GM10266 (cell line): Measurements from ENCODE around the gene DTX1.

Experiments used
- DNase-seq: peaks from one replicate; pipeline ENCODE4 v3.0.0; 2012; ENCODE audit errors: extremely low spot score
- TF ChIP-seq, protein P1 (sequence below): IDR thresholded peaks from 2 replicates; pipeline ENCODE4 v1.5.1; 2012; ENCODE audit warnings: mild to moderate bottlenecking, low read depth; ENCODE audit not compliant: control insufficient read depth, insufficient read depth; ENCODE audit errors: missing control alignments

The DTX1 gene

GRCh38 chr12:113145720-113146551, 89.4 kb downstream of the DTX1 start:
- TF ChIP-seq, protein P1, sequence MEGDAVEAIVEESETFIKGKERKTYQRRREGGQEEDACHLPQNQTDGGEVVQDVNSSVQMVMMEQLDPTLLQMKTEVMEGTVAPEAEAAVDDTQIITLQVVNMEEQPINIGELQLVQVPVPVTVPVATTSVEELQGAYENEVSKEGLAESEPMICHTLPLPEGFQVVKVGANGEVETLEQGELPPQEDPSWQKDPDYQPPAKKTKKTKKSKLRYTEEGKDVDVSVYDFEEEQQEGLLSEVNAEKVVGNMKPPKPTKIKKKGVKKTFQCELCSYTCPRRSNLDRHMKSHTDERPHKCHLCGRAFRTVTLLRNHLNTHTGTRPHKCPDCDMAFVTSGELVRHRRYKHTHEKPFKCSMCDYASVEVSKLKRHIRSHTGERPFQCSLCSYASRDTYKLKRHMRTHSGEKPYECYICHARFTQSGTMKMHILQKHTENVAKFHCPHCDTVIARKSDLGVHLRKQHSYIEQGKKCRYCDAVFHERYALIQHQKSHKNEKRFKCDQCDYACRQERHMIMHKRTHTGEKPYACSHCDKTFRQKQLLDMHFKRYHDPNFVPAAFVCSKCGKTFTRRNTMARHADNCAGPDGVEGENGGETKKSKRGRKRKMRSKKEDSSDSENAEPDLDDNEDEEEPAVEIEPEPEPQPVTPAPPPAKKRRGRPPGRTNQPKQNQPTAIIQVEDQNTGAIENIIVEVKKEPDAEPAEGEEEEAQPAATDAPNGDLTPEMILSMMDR: no peak
- DNase-seq: no peak

- TF ChIP-seq, protein P1: no peak
- DNase-seq: no peak
These were observed 90.5 kb downstream of the DTX1 start for GRCh38 chr12:113146999-113147398.
